ENCODE results near the gene MYT1.
A peak's percentile ranks its signal among the peaks of the same experiment; 100 is the strongest.
"Not testable (repeated sequence)": the region's sequence is repeated elsewhere in the genome, so short reads cannot be mapped to it uniquely, and the experiment has no call there.

The MYT1 gene

DNA sequence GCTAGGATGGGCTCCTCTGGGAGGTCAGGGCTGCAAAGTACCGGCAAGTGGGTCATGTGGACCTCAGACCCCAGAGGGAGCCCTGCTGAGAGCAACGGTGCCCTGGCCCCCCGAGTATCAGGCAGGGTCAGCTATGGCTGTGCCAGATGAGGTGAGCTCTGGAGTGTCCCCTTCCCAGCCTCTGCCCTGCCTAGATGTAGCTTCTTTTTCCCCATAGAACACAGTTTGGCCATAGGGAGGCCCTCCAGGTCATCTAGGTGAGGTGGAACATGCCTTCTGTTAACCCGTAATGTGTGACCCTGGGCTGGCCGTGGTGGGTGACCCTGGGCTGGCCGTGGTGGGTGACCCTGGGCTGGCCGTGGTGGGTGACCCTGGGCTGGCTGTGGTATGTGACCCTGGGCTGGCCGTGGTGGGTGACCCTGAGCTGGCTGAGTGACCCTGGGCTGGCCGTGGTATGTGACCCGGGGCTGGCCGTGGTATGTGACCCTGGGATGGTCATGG, 70.1 kb downstream of the MYT1 start:
- peak overlapping the region; percentile 44 for H3K27ac ChIP-seq
- TF ChIP-seq ZFX (IDR thresholded peaks at IDR 0.05): no peak
- TF ChIP-seq CTCF (conservative IDR thresholded peaks at IDR 0.05): no peak

DNA sequence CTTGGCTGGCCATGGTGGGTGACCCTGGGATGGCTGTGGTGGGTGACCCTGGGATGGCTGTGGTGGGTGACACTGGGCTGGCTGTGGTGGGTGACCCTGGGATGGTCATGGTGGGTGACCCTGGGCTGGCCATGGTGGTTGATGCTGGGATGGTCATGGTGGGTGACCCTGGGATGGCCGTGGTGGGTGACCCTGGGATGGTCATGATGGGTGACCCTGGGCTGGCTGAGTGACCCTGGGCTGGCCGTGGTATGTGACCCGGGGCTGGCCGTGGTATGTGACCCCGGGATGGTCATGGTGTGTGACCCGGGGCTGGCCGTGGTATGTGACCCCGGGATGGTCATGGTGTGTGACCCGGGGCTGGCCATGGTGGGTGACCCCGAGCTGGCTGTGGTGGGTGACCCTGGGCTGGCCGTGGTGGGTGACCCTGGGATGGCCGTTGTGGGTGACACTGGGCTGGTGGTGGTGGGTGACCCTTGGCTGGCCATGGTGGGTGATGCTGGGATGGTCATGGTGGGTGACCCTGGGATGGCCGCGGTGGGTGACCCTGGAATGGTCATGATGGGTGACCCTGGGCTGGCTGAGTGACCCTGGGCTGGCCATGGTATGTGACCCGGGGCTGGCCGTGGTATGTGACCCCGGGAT, 70.8 kb downstream of the MYT1 start:
- H3K27ac ChIP-seq: not testable (repeated sequence)

DNA sequence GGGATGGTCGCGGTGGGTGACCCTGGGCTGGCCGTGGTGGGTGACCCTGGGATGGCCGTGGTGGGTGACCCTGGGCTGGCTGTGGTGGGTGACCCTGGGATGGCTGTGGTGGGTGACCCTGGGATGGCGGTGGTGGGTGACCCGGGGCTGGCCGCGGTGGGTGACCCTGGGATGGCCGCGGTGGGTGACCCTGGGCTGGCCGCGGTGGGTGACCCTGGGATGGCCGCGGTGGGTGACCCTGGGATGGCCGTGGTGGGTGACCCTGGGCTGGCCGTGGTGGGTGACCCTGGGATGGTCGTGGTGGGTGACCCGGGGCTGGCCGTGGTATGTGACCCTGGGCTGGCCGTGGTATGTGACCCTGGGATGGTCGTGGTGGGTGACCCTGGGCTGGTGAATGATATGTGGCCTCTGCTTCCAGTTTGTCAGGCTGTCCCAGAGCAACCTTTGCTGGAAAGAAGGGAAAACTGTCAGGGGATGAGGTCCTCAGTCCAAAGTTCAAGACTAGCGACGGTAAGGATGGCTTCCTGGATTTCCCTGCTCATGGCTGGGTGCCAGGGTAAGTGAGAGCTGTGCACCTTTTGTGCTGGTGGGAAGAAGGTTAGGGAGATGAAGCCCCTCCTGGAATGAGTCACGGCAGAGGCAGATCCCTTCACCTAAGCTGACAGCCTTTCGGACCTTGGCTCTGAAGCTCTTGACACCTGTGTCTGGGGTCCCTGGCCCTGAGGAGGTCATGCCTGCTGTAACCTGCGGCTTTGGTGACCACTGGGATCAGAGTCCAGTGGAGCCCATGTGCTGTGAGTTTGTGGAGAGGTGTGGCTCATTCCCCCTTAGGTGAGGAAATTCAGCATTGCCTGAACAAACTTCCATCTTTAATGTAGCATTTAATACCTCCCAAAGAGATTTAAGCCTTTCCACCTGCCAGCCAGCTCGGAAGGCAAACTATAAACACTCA, 72.2 kb downstream of the MYT1 start:
- no peak overlapping the region for H3K27ac ChIP-seq
- TF ChIP-seq ZFX (IDR thresholded peaks at IDR 0.05) (no peak), CTCF (conservative IDR thresholded peaks at IDR 0.05) (no peak)

- no peak for TF ChIP-seq ZFX (IDR thresholded peaks at IDR 0.05)
- no peak for TF ChIP-seq CTCF (conservative IDR thresholded peaks at IDR 0.05)
- no peak overlapping the region for H3K27ac ChIP-seq
These were observed 73.1 kb downstream of the MYT1 start for GRCh38 chr20:64237316-64237715.

- TF ChIP-seq ZFX (IDR thresholded peaks at IDR 0.05) (no peak), CTCF (conservative IDR thresholded peaks at IDR 0.05) (no peak)
- no peak overlapping the region for H3K27ac ChIP-seq
These were observed 74.0 kb downstream of the MYT1 start for GRCh38 chr20:64238115-64238825.

GRCh38 chr20:64238851-64239387, 74.7 kb downstream of the MYT1 start:
- H3K27ac ChIP-seq: no peak overlapping the region
- TF ChIP-seq CTCF (conservative IDR thresholded peaks at IDR 0.05) (no peak), ZFX (IDR thresholded peaks at IDR 0.05) (no peak)

DNA sequence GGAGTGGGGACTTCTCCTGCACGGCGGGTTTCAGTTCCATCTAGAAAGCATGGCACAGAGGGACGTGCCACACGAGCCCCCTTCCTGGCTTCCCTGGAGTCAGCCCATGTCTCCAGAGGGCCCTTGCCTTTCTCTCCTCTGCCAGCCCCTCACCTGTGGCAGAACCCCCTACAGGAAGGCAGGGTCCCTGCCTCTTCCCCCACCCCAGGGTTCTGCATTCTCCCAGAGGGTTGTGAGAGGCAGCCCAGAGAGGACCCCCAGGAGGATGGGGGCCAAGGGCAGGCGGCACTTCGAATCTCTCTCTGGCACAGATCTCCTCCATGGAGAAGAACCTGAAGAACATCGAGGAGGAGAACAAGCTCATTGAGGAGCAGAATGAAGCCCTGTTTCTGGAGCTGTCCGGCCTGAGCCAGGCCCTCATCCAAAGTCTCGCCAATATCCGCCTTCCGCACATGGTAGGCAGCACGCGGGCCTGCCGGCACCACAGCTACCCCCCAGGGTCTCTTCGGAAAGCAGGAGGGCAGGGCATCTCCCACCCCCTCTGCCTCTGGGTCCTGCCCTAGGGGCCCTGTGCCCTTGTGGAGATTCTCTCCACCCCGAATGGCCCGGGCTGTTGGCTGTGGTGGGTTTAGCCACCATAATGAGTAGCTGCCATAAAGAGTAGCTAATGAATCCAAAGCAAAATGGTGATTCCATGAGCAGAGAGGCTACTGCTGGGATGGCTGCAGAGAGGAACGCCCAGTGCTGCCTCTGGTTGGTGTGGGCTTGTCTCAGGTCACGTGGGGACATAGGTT, 75.4 kb downstream of the MYT1 start:
- TF ChIP-seq CTCF (conservative IDR thresholded peaks at IDR 0.05) (no peak), ZFX (IDR thresholded peaks at IDR 0.05) (no peak)
- H3K27ac ChIP-seq: no peak overlapping the region
